ENCODE results near the gene REPS2. TPM values are rescaled to one million over a fixed set of nuclear protein-coding genes. Genes with fewer than 3 reads are reported as not detected.

The REPS2 gene
- total RNA-seq, 4 donors from 2014 or later: 10.8 to 37.0 (median 17.5) TPM

GRCh38 chrX:16981209-16981608 is 34.8 kb downstream of the REPS2 start:
- Histone ChIP-seq H3K9me3 (no peaks in the 10 kb centered on the region), H3K4me3 (no peak overlapping the region), H3K27me3 (no peaks in the 10 kb centered on the region), H3K27ac (no peak overlapping the region), H3K36me3 (no peaks in the 10 kb centered on the region), H3K4me1 (no peaks in the 10 kb centered on the region)
- intact Hi-C loops (cut with DNase I; ENCODE audit: low total_unique reads): no loop called here
- TF ChIP-seq POLR2A (IDR thresholded peaks at IDR 0.05) (no peak), CTCF (IDR thresholded peaks at IDR 0.05) (no peak), POLR2AphosphoS5 (IDR thresholded peaks at IDR 0.05) (no peak)
- in situ Hi-C loops (cut with MboI; ENCODE audit: low pct_ligation_motif_present in 1 of 4, low pct_unique_long_range_greater_than_20kb in 1 of 4, low sequenced_read_pairs in 3 of 4): no loop called here
- WGBS, 2 donors (ENCODE audit: low coverage in 1 of 2): 96% methylated on average over 1 of the region's 1 CpG; no CpG with 5 or more reads in 1 of the 2 donors
- no peak for DNase-seq

- DNase-seq: no peak
- Histone ChIP-seq H3K4me1 (no peaks in the 10 kb centered on the region), H3K27ac (no peak overlapping the region), H3K4me3 (no peak overlapping the region), H3K9me3 (no peaks in the 10 kb centered on the region), H3K36me3 (no peaks in the 10 kb centered on the region), H3K27me3 (no peaks in the 10 kb centered on the region)
- intact Hi-C loops (cut with DNase I; ENCODE audit: low total_unique reads): no loop called here
- no peak for TF ChIP-seq EP300 (IDR thresholded peaks at IDR 0.05; ENCODE audit: low read depth)
- TF ChIP-seq POLR2AphosphoS5 (IDR thresholded peaks at IDR 0.05): no peak
- no peak for TF ChIP-seq CTCF (IDR thresholded peaks at IDR 0.05)
- TF ChIP-seq POLR2A (IDR thresholded peaks at IDR 0.05): no peak
- in situ Hi-C loops (cut with MboI; ENCODE audit: low pct_ligation_motif_present in 1 of 4, low pct_unique_long_range_greater_than_20kb in 1 of 4, low sequenced_read_pairs in 3 of 4): no loop called here
Measured at GRCh38 chrX:16981980-16982379, 35.5 kb downstream of the REPS2 start.

GRCh38 chrX:16983051-16983450 is 36.6 kb downstream of the REPS2 start:
- Histone ChIP-seq H3K4me1 (no peaks in the 10 kb centered on the region), H3K4me3 (no peak overlapping the region), H3K9me3 (no peaks in the 10 kb centered on the region), H3K27me3 (no peaks in the 10 kb centered on the region), H3K36me3 (no peaks in the 10 kb centered on the region), H3K27ac (no peak overlapping the region)
- no peak for TF ChIP-seq CTCF (IDR thresholded peaks at IDR 0.05)
- no peak for TF ChIP-seq EP300 (IDR thresholded peaks at IDR 0.05; ENCODE audit: low read depth)
- no peak for TF ChIP-seq POLR2A (IDR thresholded peaks at IDR 0.05)
- no peak for TF ChIP-seq POLR2AphosphoS5 (IDR thresholded peaks at IDR 0.05)
- intact Hi-C loops (cut with DNase I; ENCODE audit: low total_unique reads): no loop called here
- 44 to 67% methylated on average over 1 of the region's 1 CpG for WGBS, 2 donors (ENCODE audit: low coverage in 1 of 2)
- in situ Hi-C loops (cut with MboI; ENCODE audit: low pct_ligation_motif_present in 1 of 4, low pct_unique_long_range_greater_than_20kb in 1 of 4, low sequenced_read_pairs in 3 of 4): no loop called here
- no peak for DNase-seq

- no peaks in the 10 kb centered on the region for H3K27me3 ChIP-seq
- in situ Hi-C loops (cut with MboI; ENCODE audit: low pct_ligation_motif_present in 1 of 4, low pct_unique_long_range_greater_than_20kb in 1 of 4, low sequenced_read_pairs in 3 of 4): no loop called here
- intact Hi-C loops (cut with DNase I; ENCODE audit: low total_unique reads): no loop called here
- no peak for DNase-seq
- H3K9me3 ChIP-seq: no peaks in the 10 kb centered on the region
- no peak overlapping the region for H3K4me3 ChIP-seq
- H3K36me3 ChIP-seq: no peaks in the 10 kb centered on the region
- H3K4me1 ChIP-seq: no peaks in the 10 kb centered on the region
- WGBS, 2 donors (ENCODE audit: low coverage in 1 of 2): 34 to 42% methylated on average over 3 of the region's 3 CpGs
- H3K27ac ChIP-seq: no peak overlapping the region
- TF ChIP-seq EP300 (IDR thresholded peaks at IDR 0.05; ENCODE audit: low read depth) (no peak), POLR2A (IDR thresholded peaks at IDR 0.05) (no peak), POLR2AphosphoS5 (IDR thresholded peaks at IDR 0.05) (no peak)
Measured at GRCh38 chrX:16985286-16985685, 38.8 kb downstream of the REPS2 start.

GRCh38 chrX:16986169-16986568 is 39.7 kb downstream of the REPS2 start:
- no peak overlapping the region for H3K27ac ChIP-seq
- no peaks in the 10 kb centered on the region for H3K27me3 ChIP-seq
- WGBS, 2 donors (ENCODE audit: low coverage in 1 of 2): 75% methylated on average over 2 of the region's 2 CpGs; no CpG with 5 or more reads in 1 of the 2 donors
- intact Hi-C loops (cut with DNase I; ENCODE audit: low total_unique reads) (no loop called here), in situ Hi-C loops (cut with MboI; ENCODE audit: low pct_ligation_motif_present in 1 of 4, low pct_unique_long_range_greater_than_20kb in 1 of 4, low sequenced_read_pairs in 3 of 4) (no loop called here)
- no peaks in the 10 kb centered on the region for H3K9me3 ChIP-seq
- TF ChIP-seq POLR2AphosphoS5 (IDR thresholded peaks at IDR 0.05) (no peak), POLR2A (IDR thresholded peaks at IDR 0.05) (no peak), EP300 (IDR thresholded peaks at IDR 0.05; ENCODE audit: low read depth) (no peak), CTCF (IDR thresholded peaks at IDR 0.05) (no peak)
- DNase-seq: no peak
- no peaks in the 10 kb centered on the region for H3K36me3 ChIP-seq
- H3K4me3 ChIP-seq: no peak overlapping the region
- no peaks in the 10 kb centered on the region for H3K4me1 ChIP-seq

Measured in transverse colon (tissue), 4 donors.